Globus pallidus (tissue), 1 donor: ENCODE data around the gene ALPK1.
A peak's percentile ranks its signal among the peaks of the same experiment; 100 is the strongest.
"Not testable (repeated sequence)": the region's sequence is repeated elsewhere in the genome, so short reads cannot be mapped to it uniquely, and the experiment has no call there.

Experiments
- DNase-seq: peaks from one replicate; pipeline ENCODE4 v3.0.0-alpha.2; 2015; ENCODE audit warnings: low spot score

Gene ALPK1

GRCh38 chr4:112296949-112297880, at the start of gene ALPK1:
Gene ALPK1 (plus strand): TSS chr4:112297369.
- peak; percentile 53 for DNase-seq

DNA sequence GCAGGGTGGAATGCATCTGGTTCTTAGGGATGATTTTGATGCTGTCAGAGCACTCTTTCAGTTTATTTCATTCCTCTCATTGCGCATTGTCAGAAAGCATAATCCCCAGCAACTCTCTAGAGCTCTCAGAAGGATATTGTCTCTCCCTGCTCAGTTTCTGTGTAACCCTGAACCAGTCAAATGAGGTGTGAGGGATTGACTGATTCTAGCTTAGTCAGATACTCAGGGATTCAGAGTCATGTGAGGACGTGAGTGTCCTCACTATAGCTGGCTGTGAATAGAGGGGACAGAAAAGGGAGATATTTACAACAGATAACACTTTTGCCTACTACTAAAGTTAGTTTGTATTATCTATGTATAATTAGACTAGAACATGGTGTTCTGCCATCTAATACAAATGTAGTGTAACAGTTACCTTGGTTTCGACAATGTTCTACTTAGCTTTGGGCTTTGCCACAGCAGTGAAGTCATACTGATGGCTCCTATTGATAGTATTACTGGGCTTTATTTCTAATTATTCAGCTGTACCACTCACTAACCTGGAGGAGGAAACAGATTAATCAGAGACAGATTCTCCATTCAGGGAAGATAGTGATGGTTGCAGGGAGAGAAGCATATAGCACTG, 46.0 kb upstream of the ALPK1 start:
- DNase-seq: no peak

DNA sequence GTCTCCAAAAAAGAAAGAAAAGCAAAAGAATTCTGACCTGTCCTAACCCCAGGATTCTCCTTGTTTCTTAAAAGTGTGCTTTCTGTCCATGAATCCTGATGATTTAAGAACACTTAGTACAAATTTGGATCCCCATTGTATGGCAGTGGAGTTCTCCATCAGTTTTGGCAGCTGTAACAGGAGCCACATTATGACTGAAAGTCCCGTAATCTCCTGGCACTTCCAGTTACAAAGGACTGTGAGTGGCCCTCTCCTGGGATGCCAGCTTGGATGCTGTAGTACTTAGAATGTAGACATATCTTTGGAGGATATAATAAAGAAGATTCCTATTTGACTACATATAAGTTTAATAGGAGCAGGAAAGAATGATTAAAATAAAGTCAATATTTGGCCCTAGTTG, 44.9 kb upstream of the ALPK1 start:
- no peak for DNase-seq

GRCh38 chr4:112253382-112254000, 43.7 kb upstream of the ALPK1 start:
- DNase-seq: no peak

- no peak for DNase-seq
Observed at GRCh38 chr4:112257098-112257497, 40.1 kb upstream of the ALPK1 start.

- DNase-seq: peak; percentile 9
Observed at GRCh38 chr4:112266823-112267222, 30.3 kb upstream of the ALPK1 start.

DNA sequence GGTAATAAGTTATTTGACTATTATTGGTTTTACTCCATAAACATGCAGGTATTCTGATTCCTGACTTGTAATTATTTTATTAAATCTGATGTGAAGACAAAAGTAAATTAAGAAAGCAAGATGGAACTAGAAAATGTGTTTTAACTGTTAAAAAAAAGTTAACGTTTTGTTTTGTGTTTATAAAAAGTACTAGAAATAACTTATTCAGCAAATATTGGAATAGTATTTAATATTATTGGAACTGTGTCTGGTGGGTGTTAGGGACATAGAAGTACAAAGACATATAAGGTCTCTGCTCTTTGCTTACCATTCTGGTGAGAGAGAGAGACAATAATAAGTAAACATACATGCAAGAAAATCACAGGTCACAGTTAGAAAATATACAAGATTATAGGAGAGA, 27.1 kb upstream of the ALPK1 start:
- DNase-seq: no peak

GRCh38 chr4:112270640-112271421, 26.3 kb upstream of the ALPK1 start:
- DNase-seq: no peak

- DNase-seq: no peak
Observed at GRCh38 chr4:112272292-112272691, 24.9 kb upstream of the ALPK1 start.

DNA sequence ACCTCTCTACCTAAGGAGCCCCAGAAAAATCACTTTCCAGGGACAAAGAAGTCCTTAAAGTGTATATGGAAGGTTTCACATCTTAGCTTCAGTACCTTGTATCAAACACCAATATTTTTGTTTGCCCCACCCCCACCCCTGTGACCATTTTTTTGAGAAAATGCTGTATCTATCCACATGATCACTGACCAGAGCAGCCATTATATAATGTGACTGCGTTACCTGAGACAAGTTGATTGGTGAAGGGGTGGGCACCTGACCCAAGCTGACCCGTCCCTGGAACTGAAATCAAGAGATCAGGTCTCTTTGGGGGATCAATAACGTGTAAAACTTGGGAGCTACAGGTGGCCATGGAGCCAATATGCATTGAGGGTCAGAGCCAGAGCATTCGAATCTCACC, 22.2 kb upstream of the ALPK1 start:
- DNase-seq: no peak

- no peak for DNase-seq
Observed at GRCh38 chr4:112276113-112276512, 21.1 kb upstream of the ALPK1 start.

DNA sequence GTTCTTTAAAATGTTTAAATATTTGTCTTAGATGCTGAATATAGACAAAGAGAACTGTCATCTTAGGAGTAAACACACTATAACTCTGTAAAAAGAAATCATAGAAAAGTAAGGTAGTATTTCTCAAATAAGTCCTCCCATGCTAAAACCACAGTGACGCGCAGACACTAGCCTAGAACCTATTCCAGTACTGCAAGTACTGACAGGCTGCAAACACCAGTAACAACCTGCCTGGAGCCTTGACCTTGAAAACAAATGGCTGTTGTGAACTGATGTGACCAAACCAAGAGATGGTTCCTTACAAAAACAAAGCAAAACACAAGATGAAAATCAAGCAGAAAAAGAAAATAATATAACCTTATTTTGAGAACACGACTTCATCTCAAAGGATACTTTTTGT, 19.9 kb upstream of the ALPK1 start:
- no peak for DNase-seq

DNA sequence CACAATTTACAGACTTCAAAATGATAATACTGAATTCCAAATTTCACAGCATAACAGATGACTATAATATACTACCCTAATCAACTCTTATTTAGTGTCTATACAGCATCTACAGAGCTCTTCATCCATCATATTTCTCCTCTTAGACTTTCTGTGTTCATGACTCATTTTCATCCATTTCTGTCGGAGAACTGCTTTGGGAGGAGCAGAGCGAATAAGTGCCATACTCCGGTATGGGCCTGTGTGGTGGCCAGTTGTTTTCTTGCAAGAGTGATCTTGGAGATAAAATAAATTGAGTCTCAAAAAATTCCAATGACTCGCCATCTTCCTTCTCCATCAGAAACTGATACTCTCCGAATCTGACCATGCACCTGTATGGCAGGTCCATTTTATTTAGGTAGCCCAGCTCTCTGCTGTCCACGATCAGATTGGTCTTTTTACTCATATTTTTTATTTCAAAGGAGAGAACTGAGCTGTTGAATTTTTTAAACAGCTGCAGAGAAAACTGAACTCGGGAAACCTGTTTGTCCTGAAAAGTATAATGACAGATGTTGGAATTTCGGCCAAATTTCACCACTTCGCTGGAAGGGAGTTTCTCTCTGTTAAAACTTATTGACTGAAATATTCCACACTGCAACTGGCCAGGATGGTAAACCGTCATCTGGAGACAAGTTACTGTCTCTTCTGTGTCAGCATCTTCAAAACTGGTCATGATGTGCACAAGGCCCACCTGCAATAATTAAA, 19.3 kb upstream of the ALPK1 start:
- no peak for DNase-seq

DNA sequence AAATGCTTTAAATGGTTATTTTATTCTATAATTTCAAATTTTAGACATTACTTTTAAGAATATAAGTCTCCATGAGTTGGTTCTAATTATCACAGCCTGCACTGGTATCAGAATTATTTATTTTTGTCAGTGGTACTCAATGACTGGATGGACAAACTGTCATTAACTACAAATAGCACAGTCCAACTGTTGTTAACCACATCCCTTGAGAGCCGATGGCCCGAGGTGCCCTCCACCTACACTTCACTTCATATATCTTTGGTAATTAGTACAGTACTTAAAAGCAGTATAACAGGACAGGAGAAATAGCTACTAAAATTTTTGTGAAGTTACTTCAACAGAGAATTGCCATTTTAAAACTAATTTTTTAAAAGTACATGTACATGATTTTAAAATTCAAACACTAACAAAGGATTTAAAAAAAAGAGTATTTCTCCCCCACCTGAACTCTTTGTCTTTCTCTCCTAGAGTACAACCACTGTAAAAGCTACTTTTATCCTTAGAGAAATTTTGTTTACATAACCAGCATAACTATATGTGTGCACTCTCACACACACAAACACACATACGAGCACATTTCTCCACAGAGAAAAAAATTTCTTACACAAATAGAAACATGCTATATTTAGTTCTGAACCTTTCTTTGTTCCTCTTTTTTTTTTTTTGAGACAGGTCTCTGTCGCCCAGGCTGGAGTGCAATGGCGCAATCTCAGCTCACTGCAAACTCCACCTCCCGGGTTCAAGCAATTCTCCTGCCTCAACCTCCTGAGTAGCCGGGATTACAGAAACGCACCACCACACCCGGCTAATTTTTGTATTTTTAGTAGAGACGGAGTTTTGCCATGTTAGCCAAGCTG, 17.9 kb upstream of the ALPK1 start:
- no peak for DNase-seq

GRCh38 chr4:112279882-112280315, 17.3 kb upstream of the ALPK1 start:
- DNase-seq: no peak

- DNase-seq: no peak
Observed at GRCh38 chr4:112280386-112281056, 16.6 kb upstream of the ALPK1 start.

DNA sequence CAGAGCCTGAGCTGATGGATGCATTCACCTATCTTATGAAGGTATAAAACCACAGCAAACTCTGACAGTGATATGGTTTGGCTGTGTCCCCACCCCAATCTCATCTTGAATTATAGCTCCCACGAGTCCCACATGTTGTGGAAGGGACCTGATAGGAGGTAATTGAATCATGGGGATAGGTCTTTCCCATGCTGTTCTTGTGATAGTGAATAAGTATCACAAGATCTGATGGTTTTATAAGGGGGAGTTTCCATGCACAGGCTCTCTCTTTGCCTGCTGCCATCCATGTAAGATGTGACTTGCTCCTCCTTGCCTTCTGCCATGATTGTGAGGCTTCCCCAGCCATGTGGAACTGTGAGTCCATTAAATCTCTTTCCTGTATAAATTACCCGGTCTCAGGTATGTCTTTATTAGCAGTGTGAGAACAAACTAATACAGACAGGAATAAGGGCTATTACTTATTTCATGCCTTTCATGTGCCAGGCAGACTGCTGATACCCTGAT, 15.2 kb upstream of the ALPK1 start:
- not testable (repeated sequence) for DNase-seq

DNA sequence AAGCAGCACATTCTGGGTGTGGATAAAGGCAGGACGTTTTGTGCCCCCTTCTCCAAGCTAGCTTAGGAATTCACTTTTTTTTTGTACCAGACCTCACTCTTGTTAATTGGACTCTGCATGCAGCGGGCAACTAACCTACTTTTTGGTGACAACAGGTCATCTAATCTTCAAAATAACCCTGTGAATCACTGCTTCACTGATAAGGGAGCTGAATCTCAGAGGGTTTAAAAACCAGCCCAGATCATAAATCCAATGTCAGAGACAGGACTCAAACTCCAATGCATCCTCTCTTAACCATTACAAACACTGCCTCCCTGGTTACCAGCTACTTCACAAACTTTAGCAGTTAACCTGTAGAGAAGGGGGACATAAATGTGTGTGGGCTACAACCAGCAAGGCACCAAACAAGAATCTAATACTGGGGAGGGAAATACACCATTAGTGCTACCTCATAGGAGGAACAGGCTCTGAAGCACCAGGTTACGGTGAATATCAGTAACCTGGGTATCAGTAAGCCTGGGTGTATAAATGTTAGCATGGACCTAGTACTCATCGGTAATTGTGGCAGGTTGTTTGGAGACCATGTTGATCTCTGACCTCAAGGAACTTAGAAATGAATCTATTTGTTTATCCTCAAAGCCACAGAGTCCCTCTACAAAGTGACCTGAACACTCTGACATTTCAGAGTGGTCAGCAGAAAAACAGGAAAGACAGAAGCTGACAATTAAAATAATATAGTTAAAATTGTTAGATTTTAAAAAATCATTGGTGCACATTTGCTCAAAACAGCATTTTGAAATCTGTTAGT, 14.1 kb upstream of the ALPK1 start:
- DNase-seq: no peak

DNA sequence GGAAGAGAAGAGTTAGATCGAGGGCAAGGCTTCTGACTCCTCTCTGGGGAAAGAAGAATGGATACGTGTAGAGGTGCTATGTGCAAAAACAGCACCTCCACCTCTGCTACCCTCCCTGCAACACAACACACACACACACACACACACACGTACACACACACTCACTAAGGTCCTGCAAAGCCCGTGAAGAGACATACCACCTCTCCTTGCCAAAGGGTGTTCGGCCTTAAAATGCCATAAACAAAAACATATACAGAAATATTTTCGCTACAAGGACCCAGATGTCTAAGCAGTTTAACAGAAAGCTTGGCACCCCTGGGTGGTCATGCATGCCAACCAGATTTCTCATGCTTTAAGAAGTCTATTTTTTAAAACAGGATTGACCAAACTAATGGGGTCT, 13.0 kb upstream of the ALPK1 start:
- no peak for DNase-seq
